ENCODE results near the gene ADAM10.
A peak's percentile ranks its signal among the peaks of the same experiment; 100 is the strongest.
"Not testable (repeated sequence)": the region's sequence is repeated elsewhere in the genome, so short reads cannot be mapped to it uniquely, and the experiment has no call there.

ADAM10 gene, protein sequence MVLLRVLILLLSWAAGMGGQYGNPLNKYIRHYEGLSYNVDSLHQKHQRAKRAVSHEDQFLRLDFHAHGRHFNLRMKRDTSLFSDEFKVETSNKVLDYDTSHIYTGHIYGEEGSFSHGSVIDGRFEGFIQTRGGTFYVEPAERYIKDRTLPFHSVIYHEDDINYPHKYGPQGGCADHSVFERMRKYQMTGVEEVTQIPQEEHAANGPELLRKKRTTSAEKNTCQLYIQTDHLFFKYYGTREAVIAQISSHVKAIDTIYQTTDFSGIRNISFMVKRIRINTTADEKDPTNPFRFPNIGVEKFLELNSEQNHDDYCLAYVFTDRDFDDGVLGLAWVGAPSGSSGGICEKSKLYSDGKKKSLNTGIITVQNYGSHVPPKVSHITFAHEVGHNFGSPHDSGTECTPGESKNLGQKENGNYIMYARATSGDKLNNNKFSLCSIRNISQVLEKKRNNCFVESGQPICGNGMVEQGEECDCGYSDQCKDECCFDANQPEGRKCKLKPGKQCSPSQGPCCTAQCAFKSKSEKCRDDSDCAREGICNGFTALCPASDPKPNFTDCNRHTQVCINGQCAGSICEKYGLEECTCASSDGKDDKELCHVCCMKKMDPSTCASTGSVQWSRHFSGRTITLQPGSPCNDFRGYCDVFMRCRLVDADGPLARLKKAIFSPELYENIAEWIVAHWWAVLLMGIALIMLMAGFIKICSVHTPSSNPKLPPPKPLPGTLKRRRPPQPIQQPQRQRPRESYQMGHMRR

DNA sequence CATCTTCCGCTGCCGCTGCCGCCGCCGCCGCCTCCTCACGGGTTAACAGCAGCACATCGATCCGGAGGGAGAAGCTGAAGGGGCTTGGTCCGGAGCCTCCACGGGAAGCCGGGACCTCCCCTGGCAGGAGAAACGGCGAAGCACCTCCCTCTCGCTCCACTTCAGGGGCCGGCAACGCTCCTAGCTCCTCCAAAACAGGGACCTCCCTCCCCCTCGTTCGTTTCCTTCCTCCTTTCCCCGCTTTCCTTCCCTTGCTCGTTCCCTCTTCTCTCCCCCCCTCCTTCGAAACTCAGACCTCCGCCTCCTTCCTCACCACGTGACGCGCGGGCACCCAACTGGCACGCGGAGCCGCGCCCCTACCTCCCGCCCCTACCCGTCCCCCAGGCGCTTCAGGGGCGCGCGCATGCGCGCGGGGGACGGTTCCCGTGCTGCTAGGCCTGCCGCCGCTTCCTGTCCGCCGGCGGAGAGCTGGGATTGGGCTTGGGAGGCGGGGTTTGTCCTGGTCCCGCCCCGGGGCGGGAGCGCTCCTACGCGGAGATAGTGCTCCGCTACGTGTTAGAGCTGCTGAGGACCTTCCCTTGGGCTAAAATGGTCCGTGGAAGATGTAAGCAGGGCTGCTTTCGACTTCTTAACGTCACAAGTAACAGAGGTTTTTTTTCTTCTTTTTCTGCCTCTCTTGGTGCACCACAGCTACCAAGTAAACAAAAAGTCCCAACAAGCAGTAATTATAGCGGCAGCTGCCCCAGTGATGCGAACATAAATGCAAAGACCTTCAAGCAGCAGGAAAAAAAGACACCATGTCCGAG is at the start of gene ADAM10:
Gene ADAM10, minus strand, starts transcription at position 176 of the 806 bp plus-strand sequence. Its CDS starts 173 bp downstream, at position 3.
- DNase-seq (ENCODE audit: low read depth in 3 of 3): peak; percentile 96 to 98 (median 97)

DNA sequence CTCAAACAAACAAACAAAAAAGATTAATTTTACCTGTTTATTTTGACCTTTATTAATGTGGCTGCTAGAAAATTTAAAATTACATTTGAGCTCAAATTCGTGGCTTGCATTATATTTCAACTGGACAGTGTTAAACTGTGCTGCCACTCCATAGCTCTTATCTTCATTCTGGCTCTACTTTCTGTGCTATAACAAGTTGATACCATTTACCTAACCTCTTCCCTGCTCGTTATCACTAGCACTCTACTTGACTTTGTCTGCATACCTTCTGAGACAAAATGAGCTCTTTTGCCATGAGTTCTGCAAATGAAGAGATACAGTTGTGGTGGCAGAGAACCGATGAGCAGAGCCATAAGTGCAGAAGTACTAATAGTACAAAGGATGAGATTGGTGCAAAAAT is 48.0 kb upstream of the ADAM10 start:
- no peak for DNase-seq (ENCODE audit: low read depth in 3 of 3)

DNA sequence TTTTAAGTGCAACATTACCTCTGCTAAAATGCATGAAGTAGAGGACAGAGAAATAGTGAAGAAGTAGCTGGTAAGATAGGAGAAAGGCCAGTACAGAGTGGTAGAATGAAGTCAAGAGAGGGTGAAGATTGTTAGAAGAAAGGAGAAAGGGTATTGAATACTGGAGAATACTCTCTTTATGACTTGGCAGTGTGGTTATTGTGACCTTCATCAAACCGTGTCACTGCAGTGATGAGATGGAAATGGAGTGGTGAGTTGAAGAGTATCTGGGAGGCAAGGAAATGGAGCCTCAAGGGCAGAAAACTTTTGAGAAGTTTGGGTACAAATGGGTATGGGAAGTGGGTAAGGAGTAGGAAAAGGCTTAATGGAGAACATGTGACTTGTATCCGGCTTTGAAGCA is 46.3 kb upstream of the ADAM10 start:
- no peak for DNase-seq (ENCODE audit: low read depth in 3 of 3)

DNA sequence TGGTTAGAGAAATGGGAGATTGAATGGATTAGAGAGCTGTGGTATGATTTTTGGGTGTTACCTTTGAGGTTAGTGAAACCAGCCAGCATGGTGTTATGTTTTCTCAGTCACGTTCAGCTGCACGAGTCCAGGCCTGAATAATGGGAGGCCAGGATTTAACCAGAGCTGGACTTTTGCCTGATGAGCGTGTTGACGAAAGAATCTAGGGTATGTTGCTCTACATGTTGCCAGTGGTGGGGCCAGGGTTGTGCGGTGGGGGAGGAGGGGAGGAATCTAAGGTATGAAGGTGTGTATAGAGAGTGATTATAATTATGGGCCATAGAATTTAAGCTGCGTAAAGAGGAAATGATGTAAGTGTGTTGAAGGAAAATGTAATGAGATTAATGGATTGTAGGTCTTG is 44.4 kb upstream of the ADAM10 start:
- DNase-seq (ENCODE audit: low read depth in 3 of 3): no peak

DNA sequence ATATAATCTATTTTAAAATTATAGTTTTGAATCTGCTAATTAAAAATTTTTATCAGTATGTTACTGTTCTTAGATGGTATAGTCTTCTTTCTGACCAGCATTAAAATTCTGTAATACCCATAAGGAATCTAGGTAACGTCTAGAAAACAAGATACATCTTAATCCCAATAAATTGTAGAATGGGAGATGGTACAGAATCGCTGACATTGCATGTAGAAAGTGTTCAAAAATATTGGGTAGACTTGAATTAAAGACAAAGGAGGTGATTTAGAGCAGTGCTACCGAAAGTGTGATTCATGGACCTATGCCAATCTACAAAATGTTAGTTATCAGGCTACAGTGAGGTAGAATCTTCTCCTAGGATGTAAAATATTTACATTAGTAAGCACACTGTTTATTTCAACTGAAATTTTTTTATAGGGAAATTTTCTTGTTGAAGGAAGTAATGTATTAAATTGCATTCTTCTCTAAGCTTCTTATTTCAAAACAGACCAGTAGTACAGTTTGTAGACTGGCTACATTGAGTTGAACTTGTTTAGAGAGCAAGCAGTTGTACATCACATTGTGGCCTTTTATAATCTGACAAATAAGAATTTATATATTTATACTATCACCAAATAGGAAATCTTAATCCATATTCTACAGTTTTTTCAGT is 38.7 kb upstream of the ADAM10 start:
- DNase-seq (ENCODE audit: low read depth in 3 of 3): no peak

DNA sequence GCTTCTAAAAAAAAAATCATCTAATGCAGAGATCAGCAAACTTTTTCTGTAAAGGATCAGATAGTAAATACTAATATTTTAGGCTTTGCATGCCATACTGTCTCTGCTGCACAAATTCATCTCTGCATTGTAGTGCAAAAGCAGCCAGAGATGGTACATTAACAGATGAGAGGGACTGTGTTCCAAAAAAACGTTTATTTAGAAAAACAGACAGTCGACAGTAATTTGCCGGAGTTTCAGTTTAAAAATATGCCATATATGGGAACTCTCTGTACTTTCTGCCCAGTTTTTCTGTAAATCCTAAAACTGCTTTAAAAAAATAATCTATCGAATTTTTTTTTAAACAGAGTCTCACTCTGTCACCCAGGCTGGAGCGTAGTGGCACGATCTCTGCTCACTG is 35.8 kb upstream of the ADAM10 start:
- no peak for DNase-seq (ENCODE audit: low read depth in 3 of 3)

DNA sequence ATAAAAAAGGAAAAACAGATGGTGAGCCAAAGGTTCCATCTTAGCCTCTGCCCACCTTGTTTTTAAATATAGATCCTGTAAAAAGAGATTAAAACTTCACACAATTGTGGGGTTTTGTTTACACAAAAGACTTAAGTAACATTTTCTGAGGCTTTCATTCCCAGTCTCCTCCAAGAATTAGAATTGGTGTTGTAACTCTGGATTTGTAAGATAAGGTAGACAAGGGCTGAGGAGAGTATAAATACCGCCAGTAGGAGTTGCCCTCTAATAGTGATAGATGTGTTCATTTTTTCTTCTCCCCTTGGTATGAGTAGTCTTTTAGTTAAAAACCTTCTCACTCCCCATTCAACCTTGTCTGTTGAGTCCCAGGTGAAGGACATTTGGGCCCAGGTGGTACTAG is 30.0 kb upstream of the ADAM10 start:
- DNase-seq (ENCODE audit: low read depth in 3 of 3): no peak

DNA sequence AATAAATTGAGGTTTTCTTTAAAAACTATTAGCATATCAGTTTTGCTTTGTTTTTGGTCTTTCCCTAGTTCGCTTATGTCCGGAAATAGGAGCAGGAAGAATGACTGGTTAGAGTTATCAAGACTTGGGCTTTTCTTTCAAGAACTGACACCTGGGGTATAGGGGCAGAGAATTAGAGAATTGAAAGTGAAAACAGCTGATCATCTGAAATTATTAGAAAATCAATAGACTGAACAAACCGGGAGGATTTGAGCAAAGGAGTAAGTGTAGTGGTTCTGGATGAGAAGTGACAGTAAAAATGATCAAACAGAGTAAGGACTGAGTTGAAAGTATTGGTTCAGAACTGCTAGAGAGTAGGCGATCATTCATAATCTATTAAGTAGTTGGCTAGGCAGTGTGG is 27.6 kb upstream of the ADAM10 start:
- no peak for DNase-seq (ENCODE audit: low read depth in 3 of 3)

DNA sequence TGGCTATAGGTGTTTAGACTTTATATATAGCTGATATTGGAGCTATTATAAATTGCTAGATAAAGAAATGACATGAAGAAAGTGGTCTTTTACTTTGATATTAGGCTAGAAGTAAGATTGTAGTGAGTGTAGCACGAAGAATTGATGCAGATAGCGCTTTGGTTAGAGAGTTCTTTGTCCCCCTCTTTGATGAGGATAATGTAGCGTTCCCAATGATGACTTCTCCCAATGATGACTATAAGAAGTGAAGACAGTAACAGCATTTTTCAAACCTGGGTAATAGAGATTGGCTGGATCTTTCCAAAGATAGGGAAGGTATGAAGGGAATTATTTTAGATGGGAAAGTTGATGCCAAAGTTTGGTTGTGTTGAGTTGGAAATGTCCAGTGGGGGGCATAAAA is 25.9 kb upstream of the ADAM10 start:
- no peak for DNase-seq (ENCODE audit: low read depth in 3 of 3)

DNA sequence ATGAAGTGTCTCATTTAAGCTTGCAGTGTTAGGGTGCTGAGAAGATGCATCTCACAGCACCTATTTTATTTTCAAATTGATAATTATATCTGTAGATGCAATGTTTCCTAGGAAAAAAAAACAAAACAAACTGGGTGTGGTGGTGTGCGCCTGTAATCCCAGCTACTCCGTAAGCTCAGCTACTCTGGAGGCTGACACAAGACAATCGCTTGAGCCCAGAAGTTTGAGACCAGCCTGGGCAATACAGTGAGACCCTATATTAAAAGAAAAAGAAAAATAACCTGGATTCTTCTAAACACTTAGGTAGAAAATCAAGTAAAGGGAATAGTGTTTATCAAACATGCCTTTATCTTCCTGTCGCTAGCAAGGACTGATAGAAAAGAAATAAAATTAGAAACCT is 23.5 kb upstream of the ADAM10 start:
- DNase-seq (ENCODE audit: low read depth in 3 of 3): no peak

DNA sequence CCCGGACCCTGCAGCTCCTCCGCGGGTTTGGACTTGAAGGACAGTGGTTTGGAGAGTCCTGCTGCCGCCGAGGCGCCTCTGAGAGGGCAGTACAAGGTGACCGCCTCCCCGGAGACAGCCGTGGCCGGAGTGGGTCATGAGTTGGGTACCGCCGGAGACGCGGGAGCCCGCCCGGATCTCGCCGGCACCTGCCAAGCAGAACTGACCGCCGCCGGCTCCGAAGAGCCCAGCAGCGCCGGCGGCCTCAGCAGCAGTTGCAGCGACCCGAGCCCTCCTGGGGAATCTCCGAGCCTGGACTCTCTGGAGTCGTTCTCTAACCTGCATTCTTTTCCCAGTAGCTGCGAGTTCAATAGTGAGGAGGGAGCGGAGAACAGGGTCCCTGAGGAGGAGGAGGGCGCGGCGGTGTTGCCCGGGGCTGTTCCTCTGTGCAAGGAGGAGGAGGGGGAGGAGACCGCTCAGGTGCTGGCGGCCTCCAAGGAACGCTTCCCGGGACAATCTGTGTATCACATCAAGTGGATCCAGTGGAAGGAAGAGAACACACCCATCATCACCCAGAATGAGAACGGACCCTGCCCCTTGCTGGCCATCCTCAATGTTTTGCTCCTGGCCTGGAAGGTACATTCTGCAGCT is 22.2 kb upstream of the ADAM10 start:
- no peak for DNase-seq (ENCODE audit: low read depth in 3 of 3)

DNA sequence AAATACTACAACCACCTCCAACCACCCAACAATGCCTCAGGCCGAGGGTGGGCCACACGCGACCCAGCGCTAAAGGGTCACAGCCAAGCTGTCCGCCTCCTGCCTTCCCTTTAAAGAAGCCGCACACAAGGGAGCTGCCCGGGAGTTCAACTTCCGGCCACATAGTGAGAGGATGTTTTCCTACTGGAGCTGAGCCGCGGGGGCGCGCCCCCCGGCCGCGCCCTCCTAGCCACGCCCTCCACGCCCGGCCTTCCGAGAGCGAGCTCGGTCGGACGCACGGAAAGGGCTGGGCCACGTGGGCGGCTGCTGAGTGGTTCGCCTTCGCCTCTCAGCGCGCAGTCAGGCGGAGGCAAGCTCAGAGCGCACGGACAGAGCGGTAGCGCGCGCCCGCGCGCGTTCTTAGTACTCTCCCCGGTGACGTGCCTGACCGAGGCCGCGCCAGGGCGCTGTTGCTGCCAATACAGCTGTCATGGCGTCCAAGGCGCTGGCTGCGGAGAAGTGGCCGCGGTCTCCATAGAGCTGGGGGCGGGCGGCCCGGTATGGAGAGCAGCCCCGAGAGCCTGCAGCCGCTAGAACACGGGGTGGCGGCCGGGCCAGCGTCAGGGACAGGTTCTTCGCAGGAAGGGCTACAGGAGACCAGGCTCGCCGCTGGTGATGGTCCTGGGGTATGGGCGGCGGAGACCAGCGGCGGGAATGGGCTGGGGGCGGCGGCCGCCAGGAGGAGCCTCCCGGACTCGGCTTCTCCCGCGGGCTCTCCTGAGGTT is 21.5 kb upstream of the ADAM10 start, which contains the start of gene MINDY2:
Gene MINDY2, plus strand, starts transcription at position 446 of the 764 bp plus-strand sequence. Its CDS starts 94 bp downstream, at position 540.
- peak; percentile 90 to 95 (median 94) for DNase-seq (ENCODE audit: low read depth in 3 of 3)

DNA sequence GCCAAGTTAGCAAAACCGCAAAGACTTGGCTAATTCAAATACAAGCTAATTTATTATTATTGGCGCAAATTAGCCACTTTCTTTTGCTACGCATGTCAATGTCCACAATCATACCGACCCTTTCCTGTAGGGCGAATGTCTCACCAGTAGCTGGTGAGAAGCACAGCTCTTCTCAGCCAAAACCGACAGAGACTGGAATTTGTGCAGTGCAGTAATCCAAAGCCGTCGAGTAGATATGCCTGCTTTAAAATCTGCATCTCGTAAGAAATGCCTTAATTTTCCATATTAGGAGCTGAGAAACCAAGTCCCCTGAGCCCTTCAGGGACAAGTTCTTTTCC is 21.0 kb upstream of the ADAM10 start:
- no peak for DNase-seq (ENCODE audit: low read depth in 3 of 3)

DNA sequence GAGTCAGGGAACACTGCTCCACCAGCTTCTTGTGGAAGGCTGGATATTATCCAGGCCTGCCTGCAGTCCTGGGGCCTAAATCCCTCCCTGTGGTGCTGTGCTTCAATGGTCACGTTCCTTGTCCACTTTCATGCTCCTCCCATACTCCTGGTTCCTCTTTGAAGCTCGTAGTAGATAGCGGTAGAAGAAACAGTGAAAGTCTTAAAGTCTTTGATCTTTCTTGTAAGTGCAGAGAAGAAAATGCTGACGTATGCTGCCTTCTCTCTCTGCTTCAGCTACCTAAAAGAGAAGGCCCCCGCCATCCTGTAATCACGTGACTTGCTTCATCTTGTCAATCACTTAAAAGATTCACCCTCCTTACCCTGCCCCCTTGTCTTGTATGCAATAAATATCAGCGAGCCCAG is 19.1 kb upstream of the ADAM10 start:
- DNase-seq (ENCODE audit: low read depth in 3 of 3): not testable (repeated sequence)

DNA sequence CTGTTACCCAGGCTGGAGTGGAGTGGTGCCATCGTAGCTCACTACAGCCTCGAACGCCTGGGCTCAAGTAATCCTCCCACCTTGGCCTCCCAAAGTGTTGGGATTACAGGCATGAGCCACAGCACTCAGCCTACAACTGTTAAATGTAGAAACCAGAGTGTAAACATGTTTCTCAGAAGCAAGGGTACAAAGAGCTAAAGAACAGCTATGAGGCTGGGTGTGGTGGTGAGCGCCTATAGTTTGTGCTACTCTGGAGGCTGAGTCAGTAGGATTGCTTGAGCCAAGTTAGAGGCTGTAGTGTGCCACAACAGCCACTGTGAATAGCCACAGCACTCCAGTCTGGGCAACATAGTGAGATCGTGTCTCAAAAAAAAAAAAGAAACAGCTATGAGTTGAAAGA is 16.8 kb upstream of the ADAM10 start:
- no peak for DNase-seq (ENCODE audit: low read depth in 3 of 3)

DNA sequence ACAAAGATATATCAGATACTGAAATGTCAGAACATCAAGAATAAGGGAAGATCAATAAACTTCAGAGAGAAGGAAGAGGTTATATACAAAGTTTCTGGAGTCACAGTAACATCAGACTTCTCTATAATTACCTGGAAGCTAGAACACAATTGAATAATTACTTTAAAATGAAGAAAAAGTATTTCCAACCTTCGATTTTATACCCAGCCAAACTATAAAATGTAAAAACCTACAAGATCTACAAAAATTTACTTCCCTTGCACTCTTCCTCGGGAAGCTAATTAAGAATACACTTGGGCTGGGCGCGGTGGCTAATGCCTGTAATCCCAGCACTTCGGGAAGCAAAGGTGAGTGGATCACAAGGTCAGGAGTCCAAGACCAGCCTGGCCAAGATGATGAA is 15.0 kb upstream of the ADAM10 start:
- DNase-seq (ENCODE audit: low read depth in 3 of 3): no peak

DNA sequence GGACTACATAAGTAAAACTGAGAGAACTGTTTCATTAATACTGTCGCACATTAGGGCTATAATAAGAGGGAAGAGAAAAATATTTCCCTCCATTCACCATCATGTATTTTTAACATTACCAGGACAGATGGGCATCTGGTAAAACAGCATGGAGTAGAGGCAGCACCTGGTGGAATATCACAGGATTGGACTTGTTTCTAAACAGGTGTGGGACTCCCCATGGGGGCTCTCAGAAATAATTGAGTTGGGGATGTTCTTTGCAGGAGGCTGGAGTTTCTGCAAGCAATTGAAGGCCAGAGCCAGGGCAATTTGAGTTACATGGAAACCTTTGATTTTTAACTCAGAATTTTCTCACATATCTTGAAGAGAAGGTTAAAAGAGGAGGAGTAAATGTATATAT is 13.2 kb upstream of the ADAM10 start:
- DNase-seq (ENCODE audit: low read depth in 3 of 3): no peak

DNA sequence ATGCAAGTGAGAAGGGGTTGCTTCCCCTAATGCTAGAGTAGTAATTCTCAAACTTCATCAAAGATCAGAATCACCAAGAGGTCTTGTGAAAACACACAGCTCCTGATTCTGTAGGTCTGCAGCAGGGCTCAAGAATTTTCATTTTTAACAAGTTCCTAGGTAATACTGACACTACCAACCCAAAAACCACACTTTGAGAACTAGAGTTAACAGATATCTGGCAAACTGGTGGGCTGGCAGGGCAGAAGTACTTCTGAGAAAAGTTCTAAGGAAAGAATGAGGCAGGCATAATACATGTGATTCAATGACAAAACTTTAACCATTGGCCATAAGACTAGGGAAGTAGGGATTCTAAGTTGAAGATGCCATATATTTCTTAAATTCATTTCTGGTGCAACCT is 12.8 kb upstream of the ADAM10 start:
- no peak for DNase-seq (ENCODE audit: low read depth in 3 of 3)

DNA sequence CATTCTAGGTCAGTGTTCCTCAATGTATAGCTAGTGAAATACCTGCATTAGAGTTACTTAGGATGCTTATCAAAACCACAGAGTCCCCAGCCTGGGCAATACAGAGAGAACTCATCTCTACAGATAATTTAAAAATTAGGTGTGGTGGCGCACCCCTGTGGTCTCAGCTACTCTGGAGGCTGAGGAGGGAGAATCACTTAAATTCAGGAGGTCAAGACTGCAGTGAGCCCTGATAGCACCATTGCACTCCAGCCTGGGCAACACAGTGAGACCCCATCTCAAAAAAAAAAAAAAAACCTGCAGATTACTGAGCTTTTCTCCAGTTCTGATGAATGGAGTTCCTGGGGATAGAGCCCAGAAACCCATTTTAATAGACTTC is 11.5 kb upstream of the ADAM10 start:
- DNase-seq (ENCODE audit: low read depth in 3 of 3): no peak

DNA sequence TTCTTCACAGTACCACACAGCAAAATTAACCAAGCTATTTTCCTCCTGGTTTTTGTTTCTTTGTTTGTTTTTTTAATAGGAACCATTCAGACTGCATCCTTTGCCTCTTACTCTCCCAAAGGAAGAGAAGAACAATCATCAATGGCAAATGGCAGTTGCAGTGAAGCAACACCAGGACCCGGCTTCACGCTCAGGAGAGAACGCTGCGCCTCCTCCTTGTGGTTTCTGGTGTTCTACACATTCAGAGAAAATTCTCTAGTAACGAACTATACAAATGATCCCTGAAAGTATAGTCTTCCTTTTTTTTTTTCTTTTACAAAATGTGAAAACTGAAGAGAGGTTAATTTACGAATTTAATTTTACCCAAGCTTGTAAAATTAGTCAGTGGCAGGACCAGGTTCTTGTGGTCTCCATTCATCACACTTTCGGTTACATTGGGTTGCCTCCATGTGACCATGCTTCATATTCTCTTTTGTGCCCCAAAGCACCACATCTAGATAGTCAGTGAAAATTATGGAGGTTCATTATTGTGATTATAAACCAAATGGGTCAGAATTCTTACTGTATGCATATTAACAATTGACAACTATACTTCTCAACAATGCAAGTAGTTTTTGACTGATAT is 11.0 kb upstream of the ADAM10 start:
- no peak for DNase-seq (ENCODE audit: low read depth in 3 of 3)

Measured in stimulated activated CD4-positive, alpha-beta T cell treated with anti-CD3 and anti-CD28 coated beads, TNF-alpha, amount 100 ng/mL, for 48 hours (primary cell).